ENCODE results near the gene DLK2.

The DLK2 gene

GRCh38 chr6:43445576-43445975 is 9.8 kb downstream of the DLK2 start:
- no peak overlapping the region for H2AFZ ChIP-seq (ENCODE audit: low read length)
- no peaks in the 10 kb centered on the region for H3K4me1 ChIP-seq (ENCODE audit: low read length)
- H3K9me2 ChIP-seq (replicated peaks; ENCODE audit: insufficient read depth, low read length), result no peaks in the 10 kb centered on the region
- no peak overlapping the region for H3K9ac ChIP-seq (ENCODE audit: low read length)
- H3K4me2 ChIP-seq (ENCODE audit: low read depth, low read length), result no peak overlapping the region
- H3K36me3 ChIP-seq (replicated peaks; ENCODE audit: insufficient read depth, low read length), result no peaks in the 10 kb centered on the region
- no peak overlapping the region for H3K4me3 ChIP-seq (ENCODE audit: low read length)
- H3K27me3 ChIP-seq (replicated peaks; ENCODE audit: insufficient read depth, low read length), result no peaks in the 10 kb centered on the region
- H3K79me2 ChIP-seq (ENCODE audit: low read length), result no peaks in the 10 kb centered on the region
- H3K9me3 ChIP-seq (replicated peaks; ENCODE audit: insufficient read depth, low read length), result no peaks in the 10 kb centered on the region
- H3K27ac ChIP-seq (ENCODE audit: low read length), result no peak overlapping the region
- H4K20me1 ChIP-seq (ENCODE audit: insufficient read depth, low read length), result no peaks in the 10 kb centered on the region
- TF ChIP-seq CTCF (IDR thresholded peaks at IDR 0.05; ENCODE audit: low read length) (no peak), EZH2 (optimal IDR thresholded peaks at IDR 0.05; ENCODE audit: low read depth, low read length) (no peak), EZH2phosphoT487 (IDR thresholded peaks at IDR 0.05; ENCODE audit: low read length) (no peak)
- H3F3A ChIP-seq (ENCODE audit: insufficient read depth, low read length), result no peaks in the 10 kb centered on the region
- no peak for DNase-seq

GRCh38 chr6:43444582-43444981 is 10.8 kb downstream of the DLK2 start:
- H3K9me3 ChIP-seq (replicated peaks; ENCODE audit: insufficient read depth, low read length), result no peaks in the 10 kb centered on the region
- TF ChIP-seq EZH2phosphoT487 (IDR thresholded peaks at IDR 0.05; ENCODE audit: low read length) (no peak), CTCF (IDR thresholded peaks at IDR 0.05; ENCODE audit: low read length) (no peak), EZH2 (optimal IDR thresholded peaks at IDR 0.05; ENCODE audit: low read depth, low read length) (no peak)
- H3K27me3 ChIP-seq (replicated peaks; ENCODE audit: insufficient read depth, low read length), result no peaks in the 10 kb centered on the region
- H3K4me1 ChIP-seq (ENCODE audit: low read length), result no peaks in the 10 kb centered on the region
- H3K4me2 ChIP-seq (ENCODE audit: low read depth, low read length), result no peak overlapping the region
- H3K36me3 ChIP-seq (replicated peaks; ENCODE audit: insufficient read depth, low read length), result no peaks in the 10 kb centered on the region
- no peaks in the 10 kb centered on the region for H3K9me2 ChIP-seq (replicated peaks; ENCODE audit: insufficient read depth, low read length)
- no peak overlapping the region for H3K27ac ChIP-seq (ENCODE audit: low read length)
- no peak for DNase-seq
- H2AFZ ChIP-seq (ENCODE audit: low read length), result no peak overlapping the region
- H4K20me1 ChIP-seq (ENCODE audit: insufficient read depth, low read length), result no peaks in the 10 kb centered on the region
- no peaks in the 10 kb centered on the region for H3F3A ChIP-seq (ENCODE audit: insufficient read depth, low read length)
- no peak overlapping the region for H3K9ac ChIP-seq (ENCODE audit: low read length)
- no peak overlapping the region for H3K4me3 ChIP-seq (ENCODE audit: low read length)
- no peaks in the 10 kb centered on the region for H3K79me2 ChIP-seq (ENCODE audit: low read length)

- no peaks in the 10 kb centered on the region for H3K79me2 ChIP-seq (ENCODE audit: low read length)
- H3K27me3 ChIP-seq (replicated peaks; ENCODE audit: insufficient read depth, low read length), result no peaks in the 10 kb centered on the region
- H2AFZ ChIP-seq (ENCODE audit: low read length), result no peak overlapping the region
- no peaks in the 10 kb centered on the region for H3K9me2 ChIP-seq (replicated peaks; ENCODE audit: insufficient read depth, low read length)
- TF ChIP-seq EZH2 (optimal IDR thresholded peaks at IDR 0.05; ENCODE audit: low read depth, low read length), result no peak
- no peak for TF ChIP-seq EZH2phosphoT487 (IDR thresholded peaks at IDR 0.05; ENCODE audit: low read length)
- no peak for TF ChIP-seq CTCF (IDR thresholded peaks at IDR 0.05; ENCODE audit: low read length)
- no peaks in the 10 kb centered on the region for H4K20me1 ChIP-seq (ENCODE audit: insufficient read depth, low read length)
- no peak overlapping the region for H3K9ac ChIP-seq (ENCODE audit: low read length)
- no peak overlapping the region for H3K27ac ChIP-seq (ENCODE audit: low read length)
- no peak for DNase-seq
- no peaks in the 10 kb centered on the region for H3K4me1 ChIP-seq (ENCODE audit: low read length)
- no peak overlapping the region for H3K4me2 ChIP-seq (ENCODE audit: low read depth, low read length)
- H3K36me3 ChIP-seq (replicated peaks; ENCODE audit: insufficient read depth, low read length), result no peaks in the 10 kb centered on the region
- H3F3A ChIP-seq (ENCODE audit: insufficient read depth, low read length), result no peaks in the 10 kb centered on the region
- H3K4me3 ChIP-seq (ENCODE audit: low read length), result no peak overlapping the region
- no peaks in the 10 kb centered on the region for H3K9me3 ChIP-seq (replicated peaks; ENCODE audit: insufficient read depth, low read length)
These were observed 11.3 kb downstream of the DLK2 start for GRCh38 chr6:43444036-43444435.
